Measurements from ENCODE around the gene GUCY1A1.

Gene GUCY1A1

DNA sequence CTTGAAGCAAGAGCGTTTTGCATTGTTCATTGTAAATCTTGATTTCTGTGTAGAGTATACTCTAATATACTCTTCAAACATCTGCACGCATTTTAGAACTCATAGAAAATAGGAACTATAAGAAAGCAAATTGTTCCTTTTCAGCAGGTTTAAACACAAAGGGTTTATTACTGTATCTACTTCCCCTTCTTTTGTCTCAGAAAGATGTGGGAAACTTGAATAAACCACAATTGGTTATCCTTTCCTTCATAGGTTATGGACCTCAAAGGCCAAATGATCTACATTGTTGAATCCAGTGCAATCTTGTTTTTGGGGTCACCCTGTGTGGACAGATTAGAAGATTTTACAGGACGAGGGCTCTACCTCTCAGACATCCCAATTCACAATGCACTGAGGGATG lies 46.2 kb downstream of the GUCY1A1 start:
- Histone ChIP-seq H3K4me3 (ENCODE audit: low read length) (no peak overlapping the region), H2BK120ac (ENCODE audit: low read depth, low read length) (no peak overlapping the region), H3K4me1 (ENCODE audit: control insufficient read depth, low read depth, low read length) (no peaks in the 10 kb centered on the region), H4K5ac (ENCODE audit: low read length) (no peak overlapping the region), H3K27me3 (ENCODE audit: insufficient read depth, low read length, poor library complexity) (no peaks in the 10 kb centered on the region), H3K4me2 (ENCODE audit: low read length) (no peak overlapping the region), H3K79me1 (ENCODE audit: low read length) (no peaks in the 10 kb centered on the region), H3K56ac (ENCODE audit: low read length) (no peak overlapping the region), H3K27ac (ENCODE audit: low read depth, low read length) (no peak overlapping the region), H3K9ac (ENCODE audit: low read length) (no peak overlapping the region), H3K23ac (ENCODE audit: low read length) (no peak overlapping the region), H2BK15ac (replicated peaks; ENCODE audit: low read depth) (no peak overlapping the region), H2BK5ac (ENCODE audit: low read length) (no peak overlapping the region), H2AK5ac (ENCODE audit: low read length) (no peak overlapping the region), H3K36me3 (ENCODE audit: control insufficient read depth, insufficient read depth, low read length) (no peaks in the 10 kb centered on the region), H4K8ac (ENCODE audit: low read depth, low read length) (no peak overlapping the region), H3K4ac (ENCODE audit: low read depth, low read length) (no peak overlapping the region), H3K79me2 (ENCODE audit: control insufficient read depth, insufficient read depth, low read length) (no peaks in the 10 kb centered on the region), H3K18ac (ENCODE audit: low read length) (no peak overlapping the region)
- no peak for DNase-seq
- WGBS (ENCODE audit: extremely low coverage, insufficient coverage, low lambda C conversion rate) = no CpG with 5 or more reads among the region's 3 CpGs

DNA sequence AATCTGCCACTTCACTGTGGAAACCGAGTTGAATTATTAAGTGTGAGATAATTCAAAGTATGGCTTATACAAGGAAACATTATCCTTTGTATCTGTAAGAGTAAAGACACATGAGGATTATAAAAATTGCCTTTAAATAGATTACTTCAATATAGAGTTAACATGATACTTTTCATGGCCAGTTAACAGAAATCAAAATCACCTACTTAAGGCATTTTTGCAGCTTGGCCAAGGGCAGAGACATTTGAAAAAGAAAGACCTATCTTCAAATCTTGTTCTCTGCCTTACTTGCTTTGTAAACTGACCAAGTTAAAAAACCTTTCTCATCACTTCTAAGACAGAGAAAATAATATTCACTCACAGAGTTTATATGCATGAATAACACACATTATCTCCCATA lies 47.3 kb downstream of the GUCY1A1 start:
- Histone ChIP-seq H3K56ac (ENCODE audit: low read length) (no peak overlapping the region), H3K4ac (ENCODE audit: low read depth, low read length) (no peak overlapping the region), H2BK120ac (ENCODE audit: low read depth, low read length) (no peak overlapping the region), H3K79me1 (ENCODE audit: low read length) (no peaks in the 10 kb centered on the region), H3K9ac (ENCODE audit: low read length) (no peak overlapping the region), H2BK5ac (ENCODE audit: low read length) (no peak overlapping the region), H3K4me3 (ENCODE audit: low read length) (no peak overlapping the region), H3K36me3 (ENCODE audit: control insufficient read depth, insufficient read depth, low read length) (no peaks in the 10 kb centered on the region), H2BK15ac (replicated peaks; ENCODE audit: low read depth) (no peak overlapping the region), H3K18ac (ENCODE audit: low read length) (no peak overlapping the region), H4K5ac (ENCODE audit: low read length) (no peak overlapping the region), H3K4me2 (ENCODE audit: low read length) (no peak overlapping the region), H3K79me2 (ENCODE audit: control insufficient read depth, insufficient read depth, low read length) (no peaks in the 10 kb centered on the region), H3K27me3 (ENCODE audit: insufficient read depth, low read length, poor library complexity) (no peaks in the 10 kb centered on the region), H3K23ac (ENCODE audit: low read length) (no peak overlapping the region), H3K27ac (ENCODE audit: low read depth, low read length) (no peak overlapping the region), H3K4me1 (ENCODE audit: control insufficient read depth, low read depth, low read length) (no peaks in the 10 kb centered on the region), H2AK5ac (ENCODE audit: low read length) (no peak overlapping the region), H4K8ac (ENCODE audit: low read depth, low read length) (no peak overlapping the region)
- no CpG with 5 or more reads among the region's 1 CpG for WGBS (ENCODE audit: extremely low coverage, insufficient coverage, low lambda C conversion rate)
- DNase-seq = no peak

DNA sequence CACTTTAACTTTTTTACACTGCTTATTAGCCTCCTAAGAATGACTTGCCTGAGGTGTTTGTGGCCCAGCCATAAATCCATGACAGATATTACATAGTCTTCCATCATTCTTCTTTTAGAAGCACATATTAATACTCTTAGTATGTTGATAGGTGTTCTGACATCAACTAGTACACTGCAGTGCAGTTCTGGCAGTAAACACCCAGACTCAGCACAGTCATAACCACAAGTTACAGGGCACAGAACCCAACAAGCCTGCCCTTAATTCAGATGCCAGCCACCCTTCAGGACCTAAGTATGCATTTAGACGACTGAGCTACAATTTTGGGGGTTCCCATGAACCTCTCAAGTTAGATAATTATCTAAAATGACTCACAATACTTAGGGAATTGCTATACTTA lies 55.7 kb downstream of the GUCY1A1 start:
- Histone ChIP-seq H2BK5ac (ENCODE audit: low read length) (no peak overlapping the region), H4K8ac (ENCODE audit: low read depth, low read length) (no peak overlapping the region), H3K4me2 (ENCODE audit: low read length) (no peak overlapping the region), H4K5ac (ENCODE audit: low read length) (no peak overlapping the region), H3K4ac (ENCODE audit: low read depth, low read length) (no peak overlapping the region), H2AK5ac (ENCODE audit: low read length) (no peak overlapping the region), H3K27me3 (ENCODE audit: insufficient read depth, low read length, poor library complexity) (no peaks in the 10 kb centered on the region), H2BK15ac (replicated peaks; ENCODE audit: low read depth) (no peak overlapping the region), H3K79me1 (ENCODE audit: low read length) (no peaks in the 10 kb centered on the region), H3K23ac (ENCODE audit: low read length) (no peak overlapping the region), H3K79me2 (ENCODE audit: control insufficient read depth, insufficient read depth, low read length) (no peaks in the 10 kb centered on the region), H3K27ac (ENCODE audit: low read depth, low read length) (no peak overlapping the region), H3K9ac (ENCODE audit: low read length) (no peak overlapping the region), H2BK120ac (ENCODE audit: low read depth, low read length) (no peak overlapping the region), H3K18ac (ENCODE audit: low read length) (no peak overlapping the region), H3K4me3 (ENCODE audit: low read length) (no peak overlapping the region), H3K4me1 (ENCODE audit: control insufficient read depth, low read depth, low read length) (no peaks in the 10 kb centered on the region), H3K36me3 (ENCODE audit: control insufficient read depth, insufficient read depth, low read length) (no peaks in the 10 kb centered on the region), H3K56ac (ENCODE audit: low read length) (no peak overlapping the region)
- no CpG with 5 or more reads among the region's 1 CpG for WGBS (ENCODE audit: extremely low coverage, insufficient coverage, low lambda C conversion rate)
- DNase-seq = no peak

DNA sequence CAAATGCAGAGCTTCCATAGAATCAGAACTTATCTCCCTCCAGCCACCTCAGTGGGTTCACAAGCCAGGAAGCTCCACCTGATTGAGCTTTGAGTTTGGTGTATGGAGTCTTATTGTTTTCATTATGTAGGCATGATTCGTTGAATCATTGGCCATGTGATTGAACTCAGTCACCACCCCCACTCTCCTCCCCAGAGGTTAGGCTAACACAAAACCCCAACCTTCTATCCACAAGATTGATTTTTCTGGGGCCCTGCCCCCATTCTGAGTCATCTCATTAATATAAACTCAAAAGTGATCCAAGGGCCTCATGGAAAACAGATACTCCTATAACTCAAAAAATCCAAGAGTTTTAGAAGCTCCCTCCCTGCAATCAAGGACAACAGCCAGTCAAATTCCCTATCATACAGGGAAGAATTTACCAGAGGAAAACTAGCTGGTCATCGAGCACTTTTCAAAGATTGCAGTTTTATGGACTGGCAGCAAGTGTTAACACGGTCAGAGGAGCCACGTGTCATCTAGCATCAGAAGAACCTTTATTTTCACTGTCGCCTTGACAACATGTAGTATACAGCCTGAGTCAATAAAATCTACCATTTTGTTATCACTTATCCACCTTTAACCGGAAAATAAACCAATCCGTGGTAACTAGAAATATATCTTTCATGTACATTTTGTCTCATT lies 56.3 kb downstream of the GUCY1A1 start:
- no peaks in the 10 kb centered on the region for H3K79me1 ChIP-seq (ENCODE audit: low read length)
- H3K4me2 ChIP-seq (ENCODE audit: low read length) = no peak overlapping the region
- H2BK5ac ChIP-seq (ENCODE audit: low read length) = no peak overlapping the region
- no peak overlapping the region for H2BK15ac ChIP-seq (replicated peaks; ENCODE audit: low read depth)
- H4K5ac ChIP-seq (ENCODE audit: low read length) = no peak overlapping the region
- H3K27me3 ChIP-seq (ENCODE audit: insufficient read depth, low read length, poor library complexity) = no peaks in the 10 kb centered on the region
- H3K4me3 ChIP-seq (ENCODE audit: low read length) = no peak overlapping the region
- no peak overlapping the region for H3K4ac ChIP-seq (ENCODE audit: low read depth, low read length)
- peak; percentile 7 for DNase-seq
- H3K27ac ChIP-seq (ENCODE audit: low read depth, low read length) = no peak overlapping the region
- H3K4me1 ChIP-seq (ENCODE audit: control insufficient read depth, low read depth, low read length) = no peaks in the 10 kb centered on the region
- H3K9ac ChIP-seq (ENCODE audit: low read length) = no peak overlapping the region
- H4K8ac ChIP-seq (ENCODE audit: low read depth, low read length) = no peak overlapping the region
- H3K79me2 ChIP-seq (ENCODE audit: control insufficient read depth, insufficient read depth, low read length) = no peaks in the 10 kb centered on the region
- no CpG with 5 or more reads among the region's 7 CpGs for WGBS (ENCODE audit: extremely low coverage, insufficient coverage, low lambda C conversion rate)
- no peaks in the 10 kb centered on the region for H3K36me3 ChIP-seq (ENCODE audit: control insufficient read depth, insufficient read depth, low read length)
- H3K56ac ChIP-seq (ENCODE audit: low read length) = no peak overlapping the region
- no peak overlapping the region for H3K18ac ChIP-seq (ENCODE audit: low read length)
- no peak overlapping the region for H2BK120ac ChIP-seq (ENCODE audit: low read depth, low read length)
- no peak overlapping the region for H2AK5ac ChIP-seq (ENCODE audit: low read length)
- no peak overlapping the region for H3K23ac ChIP-seq (ENCODE audit: low read length)

DNA sequence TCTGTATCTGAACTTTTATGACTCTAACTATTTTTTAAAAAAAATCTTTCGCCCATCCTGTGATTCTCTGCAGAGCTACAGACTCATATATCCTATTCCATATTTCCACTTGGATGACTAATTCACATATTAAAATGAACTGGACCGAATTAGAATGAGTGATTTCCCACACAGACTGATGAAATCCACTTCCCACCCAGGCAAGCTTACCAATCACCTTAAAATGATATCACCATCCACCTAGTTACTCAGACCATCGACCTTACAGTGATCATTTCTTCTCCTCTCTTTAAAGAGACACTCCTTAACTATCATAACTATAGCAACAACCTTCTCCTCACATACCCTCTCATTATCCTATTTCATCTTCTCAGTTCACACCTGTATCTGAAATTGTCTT lies 58.1 kb downstream of the GUCY1A1 start:
- no peak overlapping the region for H3K4me2 ChIP-seq (ENCODE audit: low read length)
- H3K56ac ChIP-seq (ENCODE audit: low read length) = no peak overlapping the region
- H4K5ac ChIP-seq (ENCODE audit: low read length) = no peak overlapping the region
- H3K79me1 ChIP-seq (ENCODE audit: low read length) = no peaks in the 10 kb centered on the region
- H3K27me3 ChIP-seq (ENCODE audit: insufficient read depth, low read length, poor library complexity) = no peaks in the 10 kb centered on the region
- no peak for DNase-seq
- H3K27ac ChIP-seq (ENCODE audit: low read depth, low read length) = no peak overlapping the region
- no peak overlapping the region for H3K23ac ChIP-seq (ENCODE audit: low read length)
- H3K79me2 ChIP-seq (ENCODE audit: control insufficient read depth, insufficient read depth, low read length) = no peaks in the 10 kb centered on the region
- H2BK120ac ChIP-seq (ENCODE audit: low read depth, low read length) = no peak overlapping the region
- no peaks in the 10 kb centered on the region for H3K4me1 ChIP-seq (ENCODE audit: control insufficient read depth, low read depth, low read length)
- WGBS (ENCODE audit: extremely low coverage, insufficient coverage, low lambda C conversion rate) = no CpG with 5 or more reads among the region's 3 CpGs
- no peak overlapping the region for H3K4me3 ChIP-seq (ENCODE audit: low read length)
- no peak overlapping the region for H3K18ac ChIP-seq (ENCODE audit: low read length)
- H2BK15ac ChIP-seq (replicated peaks; ENCODE audit: low read depth) = no peak overlapping the region
- H2BK5ac ChIP-seq (ENCODE audit: low read length) = no peak overlapping the region
- no peak overlapping the region for H3K9ac ChIP-seq (ENCODE audit: low read length)
- no peaks in the 10 kb centered on the region for H3K36me3 ChIP-seq (ENCODE audit: control insufficient read depth, insufficient read depth, low read length)
- H3K4ac ChIP-seq (ENCODE audit: low read depth, low read length) = no peak overlapping the region
- H4K8ac ChIP-seq (ENCODE audit: low read depth, low read length) = no peak overlapping the region
- H2AK5ac ChIP-seq (ENCODE audit: low read length) = no peak overlapping the region

DNA sequence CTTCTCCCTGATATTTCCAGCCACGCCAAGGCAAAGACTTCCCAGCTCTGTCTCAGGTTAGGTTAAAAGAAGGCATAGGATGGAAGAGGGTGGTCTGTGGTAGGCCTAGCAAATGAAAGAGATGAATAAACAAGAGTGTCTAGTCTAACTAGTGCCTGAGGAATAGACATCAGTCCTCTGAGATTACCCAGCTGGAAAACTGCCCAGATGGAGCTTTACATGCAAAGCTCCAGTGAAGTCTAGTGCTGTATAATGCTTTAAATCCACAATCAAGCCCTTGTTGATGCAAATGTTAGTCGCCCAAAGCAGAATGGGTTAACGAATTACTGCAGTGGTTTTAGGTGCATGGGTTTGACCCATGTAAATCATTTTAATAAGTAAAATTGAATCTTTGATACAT lies 67.4 kb downstream of the GUCY1A1 start:
- H3K4me3 ChIP-seq (ENCODE audit: low read length) = no peak overlapping the region
- H2BK120ac ChIP-seq (ENCODE audit: low read depth, low read length) = no peak overlapping the region
- no peak for DNase-seq
- no peak overlapping the region for H3K23ac ChIP-seq (ENCODE audit: low read length)
- no peak overlapping the region for H2BK15ac ChIP-seq (replicated peaks; ENCODE audit: low read depth)
- H3K79me1 ChIP-seq (ENCODE audit: low read length) = no peaks in the 10 kb centered on the region
- H3K9ac ChIP-seq (ENCODE audit: low read length) = no peak overlapping the region
- no peak overlapping the region for H4K5ac ChIP-seq (ENCODE audit: low read length)
- no peak overlapping the region for H3K4ac ChIP-seq (ENCODE audit: low read depth, low read length)
- H3K4me2 ChIP-seq (ENCODE audit: low read length) = no peak overlapping the region
- H3K56ac ChIP-seq (ENCODE audit: low read length) = no peak overlapping the region
- H2BK5ac ChIP-seq (ENCODE audit: low read length) = no peak overlapping the region
- no peaks in the 10 kb centered on the region for H3K36me3 ChIP-seq (ENCODE audit: control insufficient read depth, insufficient read depth, low read length)
- H3K4me1 ChIP-seq (ENCODE audit: control insufficient read depth, low read depth, low read length) = no peaks in the 10 kb centered on the region
- H3K18ac ChIP-seq (ENCODE audit: low read length) = no peak overlapping the region
- WGBS (ENCODE audit: extremely low coverage, insufficient coverage, low lambda C conversion rate) = no CpG with 5 or more reads among the region's 3 CpGs
- no peak overlapping the region for H3K27ac ChIP-seq (ENCODE audit: low read depth, low read length)
- H2AK5ac ChIP-seq (ENCODE audit: low read length) = no peak overlapping the region
- H3K79me2 ChIP-seq (ENCODE audit: control insufficient read depth, insufficient read depth, low read length) = no peaks in the 10 kb centered on the region
- H4K8ac ChIP-seq (ENCODE audit: low read depth, low read length) = no peak overlapping the region
- no peaks in the 10 kb centered on the region for H3K27me3 ChIP-seq (ENCODE audit: insufficient read depth, low read length, poor library complexity)
